GM12878 (cell line): ENCODE results near the gene GRM7. TPM values are rescaled to one million over a fixed set of nuclear protein-coding genes. Genes with fewer than 3 reads are reported as not detected.

Source experiments
- ATAC-seq: fragments of 200-7000 bp; cut with Tn5 transposase; 3 replicates; pipeline ENCODE4 v1.9.1; 2020; ENCODE audit warnings: mild to moderate bottlenecking, moderate library complexity
- BruUV-seq: library from RNA; stranded (reverse); fragments of 400-500 nt; replicated peaks from 2 replicates; lab custom pipeline; 2021; lab: Mats Ljungman, UMichigan
- CTCF ChIA-PET: fragments of 300-600 bp; sonication (Branson Sonifier 250); formaldehyde crosslinking; extraction: SDS; loops from one replicate; lab custom pipeline; 2021; ENCODE audit warnings: inconsistent platforms; lab: Yijun Ruan, JAX
- POLR2A ChIA-PET: fragments of 350-600 bp; formaldehyde crosslinking; extraction: SDS; loops from one replicate; lab custom pipeline; 2021; ENCODE audit warnings: inconsistent platforms; lab: Charles Lee
- RAD21 ChIA-PET: fragments of 300-600 bp; sonication (Branson Sonifier 250); formaldehyde crosslinking; loops from one replicate; lab custom pipeline; 2023; ENCODE audit warnings: antibody characterized with exemption; ENCODE audit not compliant: unreplicated experiment; lab: Charles Lee
- SMC1A ChIA-PET: fragments of 300-600 bp; sonication (Branson Sonifier 250); formaldehyde crosslinking; loops from one replicate; lab custom pipeline; 2023; ENCODE audit not compliant: unreplicated experiment, uncharacterized antibody; lab: Charles Lee
- DNase-seq: peaks from one replicate; pipeline ENCODE4 v3.0.0-alpha.2; 2011; ENCODE audit warnings: low read depth, low spot score
- FAIRE-seq: peaks from 3 replicates; lab custom pipeline; 2011; peaks lifted over from hg19 to GRCh38; lab: Jason Lieb, UNC
- H2AFZ ChIP-seq: 2 replicates; pipeline ENCODE4 v1.6.0; 2011; ENCODE audit warnings: low read depth, low read length, control low read depth; ENCODE audit not compliant: control insufficient read depth
- H3K27ac ChIP-seq: 2 replicates; pipeline ENCODE4 v1.5.1; 2011; ENCODE audit warnings: control low read depth; ENCODE audit not compliant: control insufficient read depth, insufficient read depth
- H3K27me3 ChIP-seq, 2 experiments: replicated peaks in 1 of 2; 2 replicates each; pipeline versions ENCODE4 v1.6.0 to v1.6.1; 2011; ENCODE audit warnings: low read length in 1 of 2; ENCODE audit not compliant: control insufficient read depth in 2 of 2, insufficient read depth in 2 of 2
- H3K36me3 ChIP-seq, 2 experiments: 2 replicates each; pipeline ENCODE4 v1.5.1; 2011; ENCODE audit warnings: low read length in 1 of 2; ENCODE audit not compliant: control insufficient read depth in 2 of 2, insufficient read depth in 2 of 2
- H3K4me1 ChIP-seq: 2 replicates; pipeline ENCODE4 v1.6.1; 2011; ENCODE audit warnings: mild to moderate bottlenecking, low read length, moderate library complexity, mixed read lengths; ENCODE audit not compliant: control insufficient read depth, insufficient read depth
- H3K4me2 ChIP-seq: 2 replicates; pipeline ENCODE4 v1.6.0; 2011; ENCODE audit warnings: control low read depth; ENCODE audit not compliant: control insufficient read depth, insufficient read depth
- H3K4me3 ChIP-seq: fragments of 200-600 bp; sonication (generic); 2 replicates; pipeline ENCODE4 v1.5.1; 2016
- H3K79me2 ChIP-seq: 2 replicates; pipeline ENCODE4 v1.6.0; 2011; ENCODE audit warnings: low read length; ENCODE audit not compliant: control insufficient read depth, insufficient read depth
- H3K9ac ChIP-seq: 2 replicates; pipeline ENCODE4 v1.8.0; 2011; ENCODE audit warnings: low read length, control low read depth, mixed read lengths; ENCODE audit not compliant: control insufficient read depth, insufficient read depth
- H3K9me3 ChIP-seq: replicated peaks from 3 replicates; pipeline ENCODE4 v1.5.1; 2011; ENCODE audit warnings: mild to moderate bottlenecking, low read length; ENCODE audit not compliant: control insufficient read depth, insufficient read depth
- H4K20me1 ChIP-seq: 2 replicates; pipeline ENCODE4 v1.6.0; 2011; ENCODE audit not compliant: control insufficient read depth, insufficient read depth
- BCL11A ChIP-seq: IDR thresholded peaks from 2 replicates; pipeline ENCODE4 v1.6.1; 2011; ENCODE audit warnings: low read depth, low read length
- CEBPB ChIP-seq, 2 experiments: fragments of 150-350 bp in 1 of 2; IDR thresholded peaks; 2 replicates each; pipeline ENCODE4 v1.6.1; 2012 to 2014; ENCODE audit warnings: low read depth in 2 of 2, low read length in 2 of 2, borderline replicate concordance in 1 of 2, inconsistent platforms in 1 of 2
- HDGF ChIP-seq: fragments of 450-650 bp; IDR thresholded peaks from 2 replicates; pipeline ENCODE4 v1.6.1; 2016; ENCODE audit warnings: antibody characterized with exemption
- MEF2A ChIP-seq: IDR thresholded peaks from 2 replicates; pipeline ENCODE4 v1.6.1; 2011; ENCODE audit warnings: low read depth, mild to moderate bottlenecking, low read length, moderate library complexity; ENCODE audit not compliant: insufficient read depth
- RAD51 ChIP-seq: fragments of 450-650 bp; IDR thresholded peaks from 2 replicates; pipeline ENCODE4 v1.6.1; 2016; ENCODE audit warnings: moderate library complexity, mild to moderate bottlenecking, inconsistent platforms
- RELA ChIP-seq: fragments of 450-650 bp; IDR thresholded peaks from 2 replicates; pipeline ENCODE4 v1.8.0; 2014; ENCODE audit warnings: borderline replicate concordance; ENCODE audit not compliant: partially characterized antibody
- RFX5 ChIP-seq: IDR thresholded peaks from 2 replicates; pipeline ENCODE4 v1.6.1; 2011; ENCODE audit warnings: low read depth, low read length, improper control_type of control experiment
- TCF12 ChIP-seq: IDR thresholded peaks from 2 replicates; pipeline ENCODE4 v1.6.1; 2011; ENCODE audit warnings: low read depth, mild to moderate bottlenecking, low read length
- ZNF384 ChIP-seq: IDR thresholded peaks from 2 replicates; pipeline ENCODE4 v1.6.1; 2012; ENCODE audit warnings: low read depth, mild to moderate bottlenecking, low read length, improper control_type of control experiment, borderline replicate concordance
- WGBS: methylation state at CpG from one replicate; pipeline ENCODE4 v1.1.6; 2016; ENCODE audit warnings: low lambda C conversion rate; ENCODE audit not compliant: insufficient replicate concordance, insufficient coverage; ENCODE audit errors: missing lambda C conversion rate; 5-methylcytosine and 5-hydroxymethylcytosine counted together
- in situ Hi-C: fragments of 300-500 bp; cut with MboI; formaldehyde crosslinking; loops from 9 replicates; pipeline ENCODE4 v1.14.3; 2018; ENCODE audit warnings: mixed read lengths
- intact Hi-C: fragments of 100-400 bp; cut with micrococcal nuclease; formaldehyde crosslinking; loops from one replicate; pipeline ENCODE4 v1.14.2; 2022; ENCODE audit not compliant: unreplicated experiment
- polyA plus RNA-seq, 11 experiments: library from polyadenylated mRNA; depleted of rRNA in 4 of 11; unstranded in 6 of 11; stranded (reverse) in 5 of 11; fragments of >200 nt; fragmentation: Nextera tagmentation in 4 of 11; fragmentation: Illumina TruSeq in 1 of 11; extraction: Ambion mirVana in 4 of 11; extraction: Trizol in 1 of 11; gene quantifications; 1 replicate in 1 of 11; 2 replicates in 10 of 11; pipeline versions ENCODE4 v1.2.1 to v1.2.3, GENCODE V29; 2011 to 2016; ENCODE audit warnings: inconsistent platforms in 2 of 11, missing spikeins in 2 of 11, low read depth in 1 of 11
- total RNA-seq, 4 experiments: library from RNA; depleted of rRNA in 3 of 4; stranded (reverse); fragments of >200 nt in 3 of 4; fragmentation: Illumina TruSeq in 1 of 4; extraction: Trizol in 1 of 4; gene quantifications; 2 replicates each; pipeline versions ENCODE4 v1.2.1 to v1.2.3, GENCODE V29; 2013 to 2021
- TF ChIP-seq, protein P1 (sequence below): fragments of 450-650 bp; IDR thresholded peaks from 2 replicates; pipeline ENCODE4 v1.6.1; 2016; ENCODE audit warnings: mild to moderate bottlenecking, moderate library complexity, borderline replicate concordance

GRM7 gene
- total and polyA plus RNA-seq, 10 of the 15 experiments (the other 5 are each of a cell fraction or from before 2014, with no cell fraction given): not detected

DNA sequence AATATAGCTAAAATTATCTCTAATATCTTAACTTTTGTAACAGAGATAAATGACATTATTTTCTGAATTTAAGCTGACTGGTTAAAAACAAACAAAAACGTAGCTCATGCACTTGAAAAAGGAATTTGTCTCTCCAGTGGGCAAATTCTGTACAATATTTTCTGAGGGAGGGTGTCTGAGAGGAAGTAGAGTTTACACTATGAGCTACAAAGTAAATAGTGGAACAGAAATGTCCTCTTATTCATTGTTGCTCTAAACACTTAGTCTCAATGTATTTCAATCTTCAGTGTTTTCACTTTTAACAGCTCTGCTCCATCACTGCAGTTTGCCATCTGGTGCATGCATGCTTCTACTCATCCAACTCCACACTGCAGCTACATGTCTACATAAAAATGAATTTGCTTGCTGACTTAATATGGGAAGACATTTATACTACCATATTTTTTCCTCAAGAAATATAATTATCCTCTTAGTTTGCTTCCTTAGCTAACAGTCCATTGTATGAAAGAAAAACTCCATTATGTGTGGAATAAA is 823.3 kb downstream of the GRM7 start:
- Histone ChIP-seq H3K4me1 (no peaks in the 10 kb centered on the region), H3K9me3 (no peaks in the 10 kb centered on the region), H3K4me2 (no peak overlapping the region), H3K9ac (no peak overlapping the region), H3K79me2 (no peaks in the 10 kb centered on the region), H3K4me3 (no peak overlapping the region), H3K27ac (no peak overlapping the region), H2AFZ (no peak overlapping the region), H4K20me1 (no peaks in the 10 kb centered on the region), H3K36me3 (no peaks in the 10 kb centered on the region), H3K27me3 (no peaks in the 10 kb centered on the region)
- DNase-seq: no peak
- intact Hi-C loops (no loop called here), in situ Hi-C loops (no loop called here)
- TF ChIP-seq, protein P1, sequence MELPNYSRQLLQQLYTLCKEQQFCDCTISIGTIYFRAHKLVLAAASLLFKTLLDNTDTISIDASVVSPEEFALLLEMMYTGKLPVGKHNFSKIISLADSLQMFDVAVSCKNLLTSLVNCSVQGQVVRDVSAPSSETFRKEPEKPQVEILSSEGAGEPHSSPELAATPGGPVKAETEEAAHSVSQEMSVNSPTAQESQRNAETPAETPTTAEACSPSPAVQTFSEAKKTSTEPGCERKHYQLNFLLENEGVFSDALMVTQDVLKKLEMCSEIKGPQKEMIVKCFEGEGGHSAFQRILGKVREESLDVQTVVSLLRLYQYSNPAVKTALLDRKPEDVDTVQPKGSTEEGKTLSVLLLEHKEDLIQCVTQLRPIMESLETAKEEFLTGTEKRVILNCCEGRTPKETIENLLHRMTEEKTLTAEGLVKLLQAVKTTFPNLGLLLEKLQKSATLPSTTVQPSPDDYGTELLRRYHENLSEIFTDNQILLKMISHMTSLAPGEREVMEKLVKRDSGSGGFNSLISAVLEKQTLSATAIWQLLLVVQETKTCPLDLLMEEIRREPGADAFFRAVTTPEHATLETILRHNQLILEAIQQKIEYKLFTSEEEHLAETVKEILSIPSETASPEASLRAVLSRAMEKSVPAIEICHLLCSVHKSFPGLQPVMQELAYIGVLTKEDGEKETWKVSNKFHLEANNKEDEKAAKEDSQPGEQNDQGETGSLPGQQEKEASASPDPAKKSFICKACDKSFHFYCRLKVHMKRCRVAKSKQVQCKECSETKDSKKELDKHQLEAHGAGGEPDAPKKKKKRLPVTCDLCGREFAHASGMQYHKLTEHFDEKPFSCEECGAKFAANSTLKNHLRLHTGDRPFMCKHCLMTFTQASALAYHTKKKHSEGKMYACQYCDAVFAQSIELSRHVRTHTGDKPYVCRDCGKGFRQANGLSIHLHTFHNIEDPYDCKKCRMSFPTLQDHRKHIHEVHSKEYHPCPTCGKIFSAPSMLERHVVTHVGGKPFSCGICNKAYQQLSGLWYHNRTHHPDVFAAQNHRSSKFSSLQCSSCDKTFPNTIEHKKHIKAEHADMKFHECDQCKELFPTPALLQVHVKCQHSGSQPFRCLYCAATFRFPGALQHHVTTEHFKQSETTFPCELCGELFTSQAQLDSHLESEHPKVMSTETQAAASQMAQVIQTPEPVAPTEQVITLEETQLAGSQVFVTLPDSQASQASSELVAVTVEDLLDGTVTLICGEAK: no peak
- TF ChIP-seq ZNF384: no peak
- TF ChIP-seq RAD51: no peak
- TF ChIP-seq TCF12: no peak
- TF ChIP-seq CEBPB (IDR thresholded peaks at IDR 0.05; ENCODE audit: borderline replicate concordance in 1 of 2, low read depth in 2 of 2, low read length in 2 of 2): no peak
- TF ChIP-seq HDGF: no peak
- no peak for TF ChIP-seq MEF2A
- no peak for TF ChIP-seq RELA
- TF ChIP-seq RFX5: no peak
- TF ChIP-seq BCL11A: no peak
- ATAC-seq: no peak
- BruUV-seq: no TSS peak
- CTCF ChIA-PET: no interaction called here
- FAIRE-seq: no peak
- RAD21 ChIA-PET: no interaction called here
- WGBS: 0% methylated on average over 1 of the region's 1 CpG
- SMC1A ChIA-PET: interaction anchor here (0.6 to 1.6 kb wide), 3 partner anchors 10 to 462 kb away, joined by 3 to 7 read pairs (median 4); no protein-coding TSS in a partner anchor
- POLR2A ChIA-PET: no interaction called here
